HUES64 (cell line): ENCODE data around the gene PRDM11.

ENCODE experiments used
- H3K27ac ChIP-seq: 2 replicates; pipeline ENCODE4 v1.7.0; 2013; ENCODE audit warnings: low read depth, low read length, inconsistent platforms
- H3K27me3 ChIP-seq: 2 replicates; pipeline ENCODE4 v1.6.1; 2013; ENCODE audit warnings: mild to moderate bottlenecking, low read length; ENCODE audit not compliant: insufficient read depth
- H3K36me3 ChIP-seq: 2 replicates; pipeline ENCODE4 v1.6.1; 2013; ENCODE audit warnings: mild to moderate bottlenecking, low read length; ENCODE audit not compliant: insufficient read depth
- H3K4me1 ChIP-seq: 2 replicates; pipeline ENCODE4 v1.6.1; 2013; ENCODE audit warnings: mild to moderate bottlenecking, low read length, moderate library complexity; ENCODE audit not compliant: insufficient read depth
- H3K4me3 ChIP-seq: 2 replicates; pipeline ENCODE4 v1.5.1; 2013; ENCODE audit warnings: mild to moderate bottlenecking, low read length, moderate library complexity
- H3K9ac ChIP-seq: 2 replicates; pipeline ENCODE4 v1.6.1; 2013; ENCODE audit warnings: mild to moderate bottlenecking, low read depth, low read length
- H3K9me3 ChIP-seq: 2 replicates; pipeline ENCODE4 v1.6.1; 2013; ENCODE audit warnings: low read depth, low read length; ENCODE audit not compliant: insufficient read depth
- WGBS: fragments of 150-250, 120-280 bp; methylation state at CpG from one replicate; pipeline ENCODE4 v1.1.7; 2013; ENCODE audit warnings: missing lambda C conversion rate; 5-methylcytosine and 5-hydroxymethylcytosine counted together

The PRDM11 gene

GRCh38 chr11:45208135-45208534 is 61.7 kb downstream of the PRDM11 start:
- no peaks in the 10 kb centered on the region for H3K36me3 ChIP-seq
- no peak overlapping the region for H3K27ac ChIP-seq
- H3K4me1 ChIP-seq = peaks cover 6% of the 10 kb centered on the region; the same call in 1 of the 2 replicates
- H3K27me3 ChIP-seq = no peaks in the 10 kb centered on the region
- no peak overlapping the region for H3K4me3 ChIP-seq
- WGBS = 87% methylated on average over 8 of the region's 8 CpGs
- no peaks in the 10 kb centered on the region; the same call in 1 of the 2 replicates for H3K9me3 ChIP-seq
- H3K9ac ChIP-seq = no peak overlapping the region

- Histone ChIP-seq H3K9ac (no peak overlapping the region), H3K4me3 (no peak overlapping the region)
- 92% methylated on average over 35 of the region's 35 CpGs for WGBS
Measured at GRCh38 chr11:45209000-45209879, 62.8 kb downstream of the PRDM11 start.

GRCh38 chr11:45209891-45210699 is 63.7 kb downstream of the PRDM11 start:
- Histone ChIP-seq H3K4me3 (no peak overlapping the region), H3K36me3 (no peaks in the 10 kb centered on the region), H3K9me3 (no peaks in the 10 kb centered on the region), H3K27ac (0 out of 2 replicates have a peak overlapping the region, but pooled peaks have one; percentile 13), H3K27me3 (no peaks in the 10 kb centered on the region), H3K4me1 (peaks cover 6% of the 10 kb centered on the region; the same call in 1 of the 2 replicates), H3K9ac (no peak overlapping the region)
- 44% methylated on average over 29 of the region's 29 CpGs for WGBS

More at GRCh38 chr11:45209000-45209879, 62.8 kb downstream of the PRDM11 start:
- Histone ChIP-seq H3K36me3 (no peaks in the 10 kb centered on the region), H3K4me1 (peaks cover 6% of the 10 kb centered on the region; the same call in 1 of the 2 replicates), H3K27me3 (no peaks in the 10 kb centered on the region), H3K9me3 (no peaks in the 10 kb centered on the region), H3K27ac (no peak overlapping the region)

GRCh38 chr11:45210846-45211245 is 64.4 kb downstream of the PRDM11 start:
- H3K4me3 ChIP-seq = no peak overlapping the region
- H3K9ac ChIP-seq = no peak overlapping the region
- H3K27ac ChIP-seq = no peak overlapping the region
- no peaks in the 10 kb centered on the region for H3K27me3 ChIP-seq
- no peaks in the 10 kb centered on the region for H3K9me3 ChIP-seq
- H3K36me3 ChIP-seq = no peaks in the 10 kb centered on the region
- peaks cover 6% of the 10 kb centered on the region; the same call in 1 of the 2 replicates for H3K4me1 ChIP-seq
- WGBS = 95% methylated on average over 9 of the region's 9 CpGs

- Histone ChIP-seq H3K4me3 (no peak overlapping the region), H3K36me3 (no peaks in the 10 kb centered on the region), H3K27me3 (no peaks in the 10 kb centered on the region), H3K9ac (no peak overlapping the region), H3K4me1 (peaks cover 6% of the 10 kb centered on the region; the same call in 1 of the 2 replicates), H3K9me3 (no peaks in the 10 kb centered on the region), H3K27ac (no peak overlapping the region)
- 91% methylated on average over 9 of the region's 9 CpGs for WGBS
Measured at GRCh38 chr11:45211732-45212131, 65.3 kb downstream of the PRDM11 start.

- WGBS = 88% methylated on average over 31 of the region's 31 CpGs
- Histone ChIP-seq H3K4me1 (peaks cover 6% of the 10 kb centered on the region; the same call in 1 of the 2 replicates), H3K36me3 (no peaks in the 10 kb centered on the region), H3K9ac (no peak overlapping the region), H3K27me3 (no peaks in the 10 kb centered on the region), H3K27ac (no peak overlapping the region), H3K4me3 (no peak overlapping the region), H3K9me3 (no peaks in the 10 kb centered on the region)
Measured at GRCh38 chr11:45212566-45213315, 66.3 kb downstream of the PRDM11 start.

- no peaks in the 10 kb centered on the region for H3K36me3 ChIP-seq
- H3K9ac ChIP-seq = no peak overlapping the region
- peaks cover 6% of the 10 kb centered on the region; the same call in 1 of the 2 replicates for H3K4me1 ChIP-seq
- no peak overlapping the region for H3K4me3 ChIP-seq
- 89% methylated on average over 12 of the region's 12 CpGs for WGBS
- no peak overlapping the region for H3K27ac ChIP-seq
- H3K27me3 ChIP-seq = no peaks in the 10 kb centered on the region
- no peaks in the 10 kb centered on the region for H3K9me3 ChIP-seq
Measured at GRCh38 chr11:45213316-45213665, 66.9 kb downstream of the PRDM11 start.

GRCh38 chr11:45213717-45214116 is 67.3 kb downstream of the PRDM11 start:
- Histone ChIP-seq H3K4me3 (no peak overlapping the region), H3K4me1 (peaks cover 6% of the 10 kb centered on the region; the same call in 1 of the 2 replicates), H3K36me3 (no peaks in the 10 kb centered on the region), H3K27me3 (no peaks in the 10 kb centered on the region), H3K27ac (no peak overlapping the region), H3K9ac (no peak overlapping the region), H3K9me3 (no peaks in the 10 kb centered on the region)
- 88% methylated on average over 1 of the region's 1 CpG for WGBS

GRCh38 chr11:45215098-45215865 is 68.8 kb downstream of the PRDM11 start:
- 90% methylated on average over 4 of the region's 4 CpGs for WGBS

GRCh38 chr11:45216031-45216430 is 69.6 kb downstream of the PRDM11 start:
- no peaks in the 10 kb centered on the region for H3K9me3 ChIP-seq
- H3K4me1 ChIP-seq = no peaks in the 10 kb centered on the region
- WGBS = 86% methylated on average over 1 of the region's 1 CpG
- H3K36me3 ChIP-seq = no peaks in the 10 kb centered on the region
- no peaks in the 10 kb centered on the region for H3K27me3 ChIP-seq
- H3K4me3 ChIP-seq = no peak overlapping the region
- H3K9ac ChIP-seq = no peak overlapping the region
- no peak overlapping the region for H3K27ac ChIP-seq

More at GRCh38 chr11:45215098-45215865, 68.8 kb downstream of the PRDM11 start:
- Histone ChIP-seq H3K9me3 (no peaks in the 10 kb centered on the region), H3K27ac (no peak overlapping the region), H3K9ac (no peak overlapping the region), H3K36me3 (no peaks in the 10 kb centered on the region), H3K4me1 (no peaks in the 10 kb centered on the region), H3K27me3 (no peaks in the 10 kb centered on the region), H3K4me3 (no peak overlapping the region)
